Inflammatory macrophage treated with lipopolysaccharide for 1 hour (primary cell): ENCODE data around the gene ARVCF.

Source experiments
- DNase-seq, 2 donors: peaks; one replicate each; pipeline ENCODE4 v3.0.0-alpha.2; 2020 to 2022

The ARVCF gene

DNA sequence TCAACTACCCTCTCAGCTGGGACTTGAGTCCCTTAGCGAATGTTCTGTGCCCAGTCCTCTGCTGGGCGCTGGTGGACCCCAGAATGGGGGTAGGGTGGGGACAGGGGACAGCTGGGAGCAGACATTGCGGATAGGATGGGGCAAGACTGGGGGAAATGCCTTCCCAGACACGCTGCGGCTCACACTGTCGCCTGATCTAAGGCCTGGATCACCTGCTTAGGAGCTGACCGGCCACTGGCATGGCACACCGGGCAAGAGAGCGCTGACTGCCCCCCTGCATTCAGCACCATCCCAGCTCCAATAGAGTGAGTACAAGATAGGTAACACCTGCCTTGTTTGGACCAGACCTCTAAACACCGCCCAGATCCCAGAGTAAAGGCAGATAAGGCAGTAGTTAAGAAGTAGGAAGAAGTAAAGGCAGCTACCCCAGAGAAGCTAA lies 1.4 kb downstream of the ARVCF start:
- DNase-seq = no peak

DNA sequence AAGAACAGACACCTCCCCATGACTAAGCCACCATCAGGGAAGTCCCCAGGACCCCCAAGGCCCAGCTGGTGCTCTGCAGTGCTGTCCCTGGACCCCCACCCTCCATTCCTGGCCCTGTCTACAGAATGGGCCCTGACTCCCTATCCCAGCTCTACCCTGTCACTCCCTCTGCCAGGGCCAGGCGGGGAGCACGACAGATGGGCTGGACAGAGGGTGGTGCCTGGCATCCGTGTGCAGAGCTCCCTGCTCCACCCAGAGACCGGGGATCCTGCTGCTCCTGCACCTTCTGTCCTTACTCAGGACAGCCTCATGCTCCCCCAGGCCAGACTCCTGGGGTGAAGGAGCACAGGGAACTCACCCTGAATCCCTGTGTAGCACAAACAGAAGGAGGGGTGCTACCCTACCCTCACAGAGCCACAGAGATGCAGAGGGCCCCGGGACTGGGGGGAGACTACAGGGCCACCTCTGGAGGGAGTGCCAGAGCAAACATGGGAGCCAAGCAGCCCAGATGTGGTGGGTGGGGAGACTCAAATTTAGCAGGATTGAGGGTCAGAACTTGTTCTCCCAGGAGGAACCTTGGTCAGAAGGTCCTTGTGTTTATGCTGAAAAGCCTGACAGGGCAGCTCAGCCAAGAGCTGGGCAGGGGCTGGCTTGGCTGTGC lies 2.0 kb downstream of the ARVCF start:
- no peak for DNase-seq

DNA sequence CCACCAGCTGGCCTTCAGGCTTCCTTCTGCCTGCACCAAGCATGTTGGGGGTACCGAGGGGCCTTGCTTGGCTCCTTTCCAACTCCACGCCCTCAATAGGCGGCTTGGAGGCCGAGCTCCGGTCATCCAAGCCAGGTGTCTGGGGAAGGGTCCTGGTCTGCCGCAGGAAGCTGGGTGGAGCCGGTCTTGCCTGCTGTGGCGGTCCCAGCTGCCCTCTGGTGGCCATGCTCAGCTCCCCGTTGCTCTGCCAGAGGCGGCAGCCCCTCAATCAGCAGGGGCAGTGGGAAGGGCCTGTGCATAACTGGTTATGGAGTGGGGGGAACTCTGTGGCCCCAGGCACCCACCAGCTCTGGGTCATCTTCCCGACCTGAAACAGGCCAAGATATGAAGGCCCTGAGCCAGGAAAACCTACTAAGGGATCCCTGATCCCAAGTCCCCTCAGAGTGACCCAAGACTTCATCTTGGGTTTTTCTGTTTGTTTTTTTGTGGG lies 3.2 kb downstream of the ARVCF start:
- DNase-seq = peak in 1 of 2 donors; percentile 46

DNA sequence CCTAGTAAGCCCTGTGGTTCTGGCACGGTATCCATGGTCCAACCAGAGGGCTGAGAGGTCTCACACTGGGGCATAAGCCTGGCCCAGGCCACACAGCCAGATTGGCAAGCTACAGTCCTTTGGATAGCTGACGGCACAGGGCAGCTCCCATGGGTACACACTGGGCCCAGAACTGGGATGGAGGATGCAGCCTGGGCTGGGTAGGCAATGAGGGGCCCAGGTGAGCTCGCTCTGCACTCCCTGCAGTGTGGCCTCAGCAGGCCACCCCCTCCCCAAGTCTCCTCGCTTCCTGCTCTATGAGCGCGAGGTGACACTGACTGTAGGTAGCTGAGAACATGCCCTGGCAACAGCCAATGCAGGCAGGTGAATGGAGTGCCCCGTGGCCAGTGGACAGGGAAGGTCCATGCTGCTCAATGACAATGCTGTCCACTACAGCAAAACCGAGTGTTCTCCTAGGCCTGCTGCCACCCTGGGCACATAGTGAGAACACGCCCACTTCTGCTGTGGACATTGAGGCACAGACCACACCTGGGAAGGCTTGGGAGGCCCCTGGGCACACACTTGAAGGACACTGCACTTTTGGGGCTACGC lies 3.8 kb downstream of the ARVCF start:
- no peak for DNase-seq

DNA sequence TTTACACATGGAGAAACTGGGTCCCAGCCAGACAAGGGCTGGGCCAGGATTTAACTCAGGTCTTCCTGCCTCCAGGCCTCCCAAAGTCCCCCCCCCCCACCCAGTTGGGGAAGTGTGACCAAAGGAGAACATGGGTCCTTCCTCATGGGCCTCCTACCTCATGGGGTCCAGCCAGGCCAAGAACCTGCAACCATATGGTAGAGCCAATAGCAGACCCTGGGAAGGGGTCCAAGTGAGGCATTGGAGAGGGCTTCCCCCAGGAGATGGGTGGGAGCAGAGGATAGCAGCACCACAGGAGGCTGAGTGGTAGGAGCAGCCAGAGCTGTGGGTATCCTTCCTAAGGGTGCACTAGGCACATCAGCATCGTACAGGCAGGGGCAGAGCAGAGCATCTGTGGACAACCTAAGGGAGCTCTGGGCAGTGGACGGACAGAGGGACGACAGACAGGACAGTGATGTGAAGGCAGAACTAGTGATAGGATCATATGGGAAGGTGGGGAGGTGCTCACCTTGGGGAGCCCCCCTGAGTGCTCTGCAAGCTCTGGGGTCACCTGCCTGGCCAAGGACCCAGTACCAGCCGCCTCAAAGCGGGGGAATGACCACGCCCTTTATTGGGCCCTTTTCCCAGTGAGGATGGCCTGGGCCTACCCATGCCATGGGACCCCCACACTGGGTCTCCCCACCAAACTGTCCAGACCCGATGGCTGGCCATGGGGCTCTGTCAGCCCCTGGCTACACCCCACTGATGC lies 4.5 kb downstream of the ARVCF start:
- no peak for DNase-seq

DNA sequence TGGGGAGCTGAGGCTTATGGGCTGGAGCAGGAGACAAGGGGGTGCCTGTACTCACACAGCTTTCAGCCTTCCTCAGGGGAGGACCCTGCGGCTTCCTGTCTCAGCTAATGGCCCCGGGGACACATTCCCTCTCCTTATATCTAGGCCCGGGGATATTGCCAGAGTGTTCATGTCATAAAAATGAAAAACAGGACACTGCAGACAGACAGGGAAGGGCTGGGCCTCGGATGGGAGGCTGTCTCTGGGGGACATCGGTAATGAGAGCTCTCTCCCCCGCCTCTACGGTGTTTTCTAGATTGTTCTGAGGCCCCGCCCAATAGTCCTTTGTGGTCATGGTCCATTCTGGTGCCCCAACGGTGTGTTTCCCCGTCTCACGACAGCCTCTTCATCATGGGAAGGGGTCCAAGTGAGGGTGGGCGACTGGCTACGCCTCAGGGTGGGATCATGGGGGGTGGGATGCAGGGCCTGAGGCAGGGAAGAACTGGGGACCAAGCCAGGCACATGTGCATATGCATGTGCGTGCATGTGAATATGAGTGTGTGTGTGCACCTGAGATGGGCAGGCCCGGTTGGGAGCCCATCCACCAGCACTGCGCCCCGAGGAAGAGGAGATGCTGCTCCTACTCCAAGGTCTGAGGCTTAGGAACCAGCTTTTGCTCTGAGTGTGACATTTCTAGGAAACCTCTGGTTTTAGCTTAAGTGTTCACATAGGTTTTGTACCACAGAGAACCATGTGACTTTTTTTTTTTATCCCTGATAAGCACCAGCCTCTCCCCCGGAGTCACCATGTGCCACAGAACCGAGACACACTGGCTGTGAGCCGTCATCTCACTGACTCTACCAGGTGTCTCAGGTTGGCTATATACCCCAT lies 5.3 kb downstream of the ARVCF start:
- DNase-seq = no peak

DNA sequence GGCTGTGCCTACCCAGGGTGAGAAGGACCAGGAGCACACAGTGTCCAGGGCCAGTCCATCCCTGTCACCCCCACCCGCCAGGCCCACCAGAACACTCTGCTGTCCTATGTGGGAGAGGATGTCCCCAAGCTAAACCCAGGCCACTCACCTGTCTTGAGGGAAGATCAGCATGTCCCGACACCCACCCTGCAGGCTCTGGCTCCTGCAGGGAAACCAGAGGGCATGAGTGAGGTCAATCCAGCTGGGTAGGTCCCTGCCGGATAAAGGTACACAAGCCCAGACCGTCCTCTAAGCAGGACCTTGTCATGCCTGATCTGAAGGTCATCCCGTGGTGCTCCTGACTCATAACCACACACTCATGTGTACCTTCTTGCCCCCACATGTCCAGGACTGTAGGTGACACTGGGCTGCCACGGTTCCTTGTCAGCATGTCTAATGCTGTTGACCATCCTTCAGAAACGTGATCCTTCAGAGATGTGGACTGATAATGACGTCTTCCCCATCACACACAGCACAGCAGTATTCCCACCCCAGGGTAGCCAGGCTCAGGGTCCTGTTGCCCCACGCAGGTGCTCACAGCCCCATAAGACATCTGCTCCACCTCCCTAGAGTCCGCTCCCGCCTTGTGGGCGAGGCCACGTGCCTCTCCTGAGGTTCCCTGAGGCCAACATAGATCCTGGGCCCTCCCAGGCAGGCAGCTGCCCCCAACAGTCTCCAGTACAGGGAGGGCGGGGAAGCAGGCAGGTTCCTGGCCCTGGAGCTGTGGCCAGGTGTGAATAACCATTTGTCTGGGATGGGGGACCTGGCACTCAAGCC lies 6.1 kb downstream of the ARVCF start:
- DNase-seq = no peak

DNA sequence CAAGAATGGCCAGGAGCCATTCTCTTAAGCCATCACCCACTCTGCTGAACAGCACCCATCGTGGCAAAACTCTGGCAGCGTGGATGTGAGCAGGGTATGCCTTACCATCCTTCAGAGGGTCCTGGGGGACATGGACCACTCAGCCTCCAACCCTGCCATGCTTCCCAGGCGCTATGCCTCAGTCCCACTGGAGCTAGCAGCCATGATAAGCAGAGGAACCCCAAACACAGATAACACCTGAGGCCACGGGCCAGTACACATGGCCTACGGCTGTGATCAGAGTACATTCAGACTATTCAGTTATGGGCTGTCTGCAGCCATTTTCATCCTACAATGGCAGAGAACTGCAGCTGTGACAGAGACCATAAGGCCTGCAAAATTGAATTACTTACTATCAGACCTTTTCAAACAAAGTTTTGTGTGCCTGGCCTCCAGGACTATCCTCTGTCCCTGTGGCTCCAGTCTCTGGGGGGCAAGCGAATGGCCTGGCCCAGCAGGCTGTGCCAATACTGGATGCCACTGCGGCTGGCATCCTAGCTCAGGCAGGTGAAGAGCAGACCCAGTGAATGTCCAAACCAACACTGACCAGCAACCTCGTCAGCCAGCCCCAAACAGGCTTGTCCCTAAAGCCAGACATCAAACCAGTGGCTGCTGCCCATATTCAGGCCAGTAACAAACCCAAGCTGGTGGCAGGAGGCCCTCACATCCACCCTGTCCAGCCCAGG lies 6.9 kb downstream of the ARVCF start:
- no peak for DNase-seq

DNA sequence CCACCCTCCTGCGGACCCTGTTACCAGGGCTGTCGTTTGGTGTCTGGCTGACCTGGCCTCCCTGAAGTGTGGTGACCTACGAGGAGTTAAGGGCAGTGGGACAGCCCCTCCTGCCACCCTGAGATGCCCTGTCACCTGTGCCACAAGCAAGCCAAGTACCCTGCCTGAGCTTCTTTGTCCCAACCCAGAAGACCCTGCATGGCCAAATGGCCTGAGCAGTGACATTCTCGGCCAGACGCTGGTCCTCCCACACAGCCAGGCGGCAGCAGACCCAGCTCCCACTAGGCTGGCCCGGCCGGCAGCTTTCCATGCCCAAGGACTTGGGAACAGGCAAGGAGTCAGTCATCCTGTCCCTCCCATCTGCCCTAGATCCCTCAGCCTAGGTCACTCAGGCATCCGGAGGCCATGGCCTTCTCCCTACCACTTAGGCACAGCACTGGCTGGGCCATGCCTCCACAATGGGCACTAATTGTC lies 7.6 kb downstream of the ARVCF start:
- no peak for DNase-seq

DNA sequence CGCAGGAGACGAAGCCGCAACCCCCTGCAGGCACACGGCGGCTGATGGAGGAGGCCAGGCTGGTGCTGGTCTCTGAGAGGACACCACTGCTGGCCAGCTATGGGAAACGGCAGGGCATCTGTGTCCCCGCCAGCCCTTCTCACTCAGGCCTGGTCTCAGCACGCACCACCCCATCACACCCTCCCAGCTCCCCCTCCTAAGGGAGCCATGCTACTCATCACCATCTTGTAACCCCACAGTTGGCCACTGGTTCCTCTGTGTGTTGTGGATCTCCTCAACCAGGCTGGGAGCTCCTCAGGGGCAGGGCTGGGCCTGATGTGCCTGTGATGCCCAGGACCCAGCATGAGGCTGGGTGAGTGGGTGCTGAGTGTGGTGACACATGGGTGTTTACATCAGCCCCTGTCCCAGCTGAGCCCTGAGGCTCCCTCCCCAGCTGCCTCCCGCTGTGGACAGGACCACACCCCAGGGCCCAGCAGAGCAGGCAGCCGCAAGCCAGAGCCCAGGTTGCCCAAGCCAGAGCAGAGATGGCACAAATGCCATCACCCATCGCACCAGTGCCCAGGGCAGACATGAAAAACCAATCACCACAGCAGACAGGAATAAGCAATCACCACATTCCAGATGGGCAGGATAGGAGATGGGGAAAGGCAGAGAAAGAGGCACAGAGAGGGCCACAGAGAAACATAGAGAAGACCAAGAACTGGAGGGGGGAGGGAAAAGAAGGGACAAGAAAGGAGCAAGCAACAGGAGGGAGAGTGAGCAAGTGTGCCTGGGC lies 8.2 kb downstream of the ARVCF start:
- no peak for DNase-seq

DNA sequence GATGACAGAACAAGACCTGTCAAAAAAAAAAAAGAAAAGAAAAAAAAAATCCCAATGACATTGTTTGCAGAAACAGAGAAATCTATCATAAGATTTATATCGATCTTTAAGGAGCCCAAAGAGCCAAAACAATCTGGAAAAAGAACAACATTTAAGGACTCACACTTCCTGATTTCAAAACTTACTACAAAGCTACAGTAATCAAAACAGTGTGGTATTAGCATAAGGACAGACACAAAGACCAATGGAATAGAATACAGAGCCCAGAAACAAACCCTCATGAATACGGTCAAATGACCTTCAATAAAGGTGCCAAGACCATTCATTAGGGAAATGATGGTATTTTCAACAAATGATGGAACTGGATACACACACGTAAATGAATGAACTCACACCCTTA lies 12.2 kb downstream of the ARVCF start:
- no peak for DNase-seq

DNA sequence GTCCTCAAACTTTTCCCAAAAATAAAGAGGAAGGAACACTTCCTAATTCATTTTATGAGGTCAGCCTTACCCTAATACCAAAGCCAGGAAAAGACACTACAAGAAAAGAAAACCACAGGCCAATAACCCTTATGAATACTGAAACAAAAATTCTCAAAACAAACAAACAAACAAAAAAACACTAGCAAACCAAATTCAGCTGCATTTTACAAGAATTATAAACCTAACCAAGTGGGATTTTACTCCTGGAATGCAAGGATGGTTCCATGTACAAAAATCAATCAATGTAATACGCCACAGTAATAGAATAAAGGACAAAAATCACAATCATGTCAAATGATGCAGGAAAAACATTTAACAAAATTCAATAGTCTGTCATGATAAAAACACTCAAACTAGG lies 13.3 kb downstream of the ARVCF start:
- DNase-seq = no peak

DNA sequence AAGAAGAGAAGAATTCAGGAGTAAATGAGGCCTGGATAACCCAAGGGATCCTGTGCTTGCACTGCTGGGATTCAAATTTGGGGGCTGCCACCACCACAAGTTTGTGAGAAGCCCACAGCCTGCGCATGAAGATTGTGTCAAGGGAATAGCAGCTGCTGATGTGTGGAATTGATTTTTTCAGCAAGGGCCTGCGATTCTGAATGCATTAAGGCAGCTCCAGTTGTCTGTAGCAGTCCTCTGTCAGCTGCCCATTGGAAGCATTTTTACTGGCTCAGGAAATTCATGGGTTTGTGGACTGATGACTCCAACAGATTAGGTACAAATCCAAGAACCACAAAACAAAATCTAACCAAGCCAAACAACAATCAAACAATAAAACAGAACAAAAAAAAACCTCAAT lies 14.0 kb downstream of the ARVCF start:
- no peak for DNase-seq

DNA sequence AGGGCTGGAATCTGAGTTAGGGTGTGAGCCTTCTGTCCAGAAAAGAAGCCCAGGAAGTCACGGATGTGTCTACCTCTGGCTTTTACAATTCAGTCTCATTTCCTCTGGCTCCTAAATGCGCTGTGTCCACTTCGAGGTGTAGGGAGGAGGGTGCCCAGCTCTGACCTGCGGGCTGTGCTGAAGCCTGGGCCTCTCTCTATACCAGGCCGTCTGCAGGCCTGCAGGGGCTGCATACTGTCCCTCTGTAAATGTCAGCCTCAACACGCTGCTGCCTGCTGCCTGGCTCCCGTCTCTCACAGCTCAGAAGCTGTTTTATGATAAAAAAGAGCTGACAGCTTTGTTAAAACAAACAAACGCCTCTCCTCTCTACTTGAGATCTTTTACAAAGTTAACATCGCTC lies 14.5 kb downstream of the ARVCF start:
- no peak for DNase-seq

DNA sequence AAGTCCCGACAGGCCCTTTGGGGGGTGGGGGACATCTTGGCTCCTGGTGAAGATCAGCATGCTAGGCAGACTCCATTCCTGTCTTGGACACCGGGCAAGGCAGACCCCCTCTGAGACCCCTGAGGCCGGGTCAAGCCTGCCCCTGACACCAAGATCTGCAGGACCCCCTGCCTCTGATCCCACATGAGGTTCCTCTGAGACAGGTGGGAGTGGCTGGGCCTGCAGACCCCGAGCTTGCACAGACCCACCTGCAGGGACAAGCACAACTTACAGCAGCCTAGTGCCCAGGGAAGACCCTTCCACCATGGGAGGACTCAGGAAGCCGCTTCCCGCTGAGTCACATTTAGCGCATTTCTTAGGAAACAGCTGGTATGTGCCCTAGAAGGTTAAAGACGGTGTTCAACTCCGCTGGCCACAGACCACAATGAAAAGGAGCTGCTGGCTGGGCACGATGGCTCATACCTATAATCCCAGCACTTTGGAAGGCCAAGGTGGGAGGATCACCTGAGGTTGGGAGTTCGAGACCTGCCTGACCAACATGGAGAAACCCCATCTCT lies 15.5 kb downstream of the ARVCF start:
- DNase-seq = no peak

DNA sequence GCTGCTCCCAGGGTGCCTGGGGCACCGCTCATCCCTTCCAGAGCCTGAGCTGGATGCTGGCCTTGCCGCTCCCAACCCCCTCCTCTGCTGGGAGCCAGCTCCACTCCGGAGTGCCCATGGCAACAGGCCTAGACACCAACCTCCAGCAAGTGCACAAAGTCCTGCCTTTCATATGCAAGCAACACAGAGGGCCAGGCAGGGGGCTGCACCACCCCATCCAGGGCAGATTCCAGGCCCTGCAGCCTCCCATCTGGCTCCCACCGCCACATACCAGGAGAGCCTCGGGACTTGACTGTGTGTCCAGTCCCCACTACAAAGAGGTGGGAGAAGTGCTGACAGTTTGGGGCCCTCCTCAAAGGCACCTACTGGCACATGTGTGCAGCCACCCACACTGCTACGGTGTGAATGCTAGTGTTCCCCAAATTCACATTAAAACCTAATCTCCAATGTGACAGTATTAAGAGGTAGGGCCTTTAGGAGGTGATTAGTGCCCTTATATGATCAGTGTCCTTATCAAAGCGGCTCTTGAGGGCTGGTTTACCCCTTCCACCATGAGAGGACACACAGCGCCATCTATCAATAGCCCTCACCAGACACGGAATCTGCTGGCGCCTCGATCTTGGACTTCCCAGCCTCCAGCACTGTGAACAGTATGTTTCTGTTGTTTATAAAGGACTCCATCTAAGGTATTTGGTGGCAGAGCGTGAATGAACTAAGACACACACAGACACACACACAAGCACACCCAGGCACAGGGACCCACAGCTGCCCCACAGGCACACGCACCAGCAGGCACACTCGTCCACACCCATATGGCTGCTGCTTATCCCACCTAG lies 16.2 kb downstream of the ARVCF start:
- no peak for DNase-seq

DNA sequence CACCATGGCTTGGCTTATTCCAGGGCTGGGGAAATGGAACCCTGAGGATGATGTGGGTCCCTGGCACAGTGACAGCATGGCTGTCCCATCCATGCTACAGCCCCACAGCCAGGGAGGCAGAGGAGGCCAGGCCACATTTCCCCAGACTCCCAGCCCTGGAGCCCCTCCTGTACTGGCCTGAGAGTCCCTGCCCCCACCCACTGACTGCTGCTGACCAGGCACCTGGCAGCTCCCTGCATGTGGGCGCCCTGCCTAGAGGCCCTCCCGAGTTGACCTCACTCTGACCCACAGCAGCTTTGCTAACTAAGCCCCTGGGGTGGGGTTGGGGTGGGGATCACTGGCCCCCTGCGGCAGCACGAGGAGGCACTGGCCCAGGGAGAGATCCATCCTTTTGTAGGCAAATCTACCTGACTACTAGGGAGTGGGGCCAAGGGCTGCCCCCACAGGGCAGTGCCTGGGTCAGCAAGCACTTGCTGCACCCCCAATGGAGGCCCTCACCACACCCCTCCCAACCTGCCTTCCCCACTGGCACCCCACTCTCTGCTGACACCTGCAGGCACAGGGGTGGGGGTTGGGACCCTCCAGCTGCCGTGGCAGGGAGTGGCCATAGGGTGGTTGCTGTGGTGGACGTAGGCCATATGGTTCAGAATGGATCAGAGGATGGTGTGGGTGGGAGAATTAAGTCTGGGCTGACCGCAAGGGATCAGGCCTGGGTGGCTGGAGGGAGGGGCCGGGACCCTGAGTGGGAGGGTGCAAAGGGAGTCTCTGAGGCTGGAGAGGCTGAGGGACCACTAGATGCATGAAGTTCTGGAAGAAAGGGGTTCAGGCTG lies 17.4 kb downstream of the ARVCF start:
- no peak for DNase-seq

DNA sequence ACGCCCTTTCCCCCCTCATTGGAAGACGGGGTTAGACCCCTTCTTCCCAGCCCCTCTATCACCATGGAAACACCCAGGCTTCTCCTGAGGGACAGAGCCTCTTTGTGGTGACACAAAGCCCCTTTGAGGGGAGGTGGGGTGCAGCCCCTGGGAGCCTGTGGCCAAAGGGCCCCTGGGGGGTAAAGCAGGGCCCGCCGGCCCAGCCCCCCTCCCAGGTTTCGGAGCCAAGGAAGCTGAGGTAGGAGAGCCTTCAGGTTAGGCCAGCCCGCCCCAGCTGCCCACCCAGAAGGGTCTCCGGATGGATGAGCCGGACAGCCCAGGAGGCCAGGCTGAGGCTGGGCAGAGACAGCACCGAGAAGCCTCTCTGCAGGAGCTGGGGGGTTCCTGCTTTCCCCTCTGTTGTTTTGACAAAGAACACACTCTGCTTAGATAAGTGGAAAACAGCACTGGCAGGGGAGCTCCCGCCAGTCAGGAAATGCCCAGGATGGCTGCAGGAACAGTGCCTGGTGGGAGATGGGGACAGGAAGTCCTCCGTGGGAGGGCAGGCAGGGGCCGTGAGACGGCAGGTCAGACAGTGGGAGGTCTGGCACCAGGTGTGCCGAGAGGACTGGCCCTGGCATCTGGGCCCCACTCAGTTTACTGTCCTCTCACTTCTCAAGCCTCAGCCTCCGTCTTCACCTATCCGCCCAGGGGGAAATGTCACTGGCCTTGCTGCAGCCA lies 18.2 kb downstream of the ARVCF start:
- DNase-seq = no peak
